ENCODE measurements around the gene HEXIM2. TPM values are rescaled to one million over a fixed set of nuclear protein-coding genes. Genes with fewer than 3 reads are reported as not detected.

Gene HEXIM2
- total RNA-seq, 2 donors from 2014 or later = 1.5 TPM; not detected in 1

GRCh38 chr17:45155483-45155882 lies 6.2 kb upstream of the HEXIM2 start:
- H3K4me1 ChIP-seq (ENCODE audit: control insufficient read depth in 1 of 2, low read depth in 2 of 2) = peaks cover 40 to 70% of the 10 kb centered on the region in 2 donors
- no peaks in the 10 kb centered on the region for H3K27me3 ChIP-seq (replicated peaks; ENCODE audit: insufficient read depth)
- H3K27ac ChIP-seq = no peak overlapping the region
- ATAC-seq (ENCODE audit: insufficient number of reproducible peaks, low FRiP score, low read depth) = no peak
- DNase-seq (ENCODE audit: low spot score) = no peak
- H3K9me3 ChIP-seq = no peaks in the 10 kb centered on the region
- H3K36me3 ChIP-seq = no peaks in the 10 kb centered on the region
- no peak overlapping the region for H3K4me3 ChIP-seq
- no peak for TF ChIP-seq CTCF (IDR thresholded peaks at IDR 0.05)

GRCh38 chr17:45156242-45156641 lies 5.4 kb upstream of the HEXIM2 start:
- no peaks in the 10 kb centered on the region for H3K36me3 ChIP-seq
- H3K4me3 ChIP-seq = no peak overlapping the region
- no peaks in the 10 kb centered on the region for H3K9me3 ChIP-seq
- H3K27ac ChIP-seq = no peak overlapping the region
- TF ChIP-seq CTCF (IDR thresholded peaks at IDR 0.05) = no peak
- ATAC-seq (ENCODE audit: insufficient number of reproducible peaks, low FRiP score, low read depth) (no peak), DNase-seq (ENCODE audit: low spot score) (no peak)
- peaks cover 33 to 65% of the 10 kb centered on the region in 2 donors for H3K4me1 ChIP-seq (ENCODE audit: control insufficient read depth in 1 of 2, low read depth in 2 of 2)
- H3K27me3 ChIP-seq (replicated peaks; ENCODE audit: insufficient read depth) = no peaks in the 10 kb centered on the region

GRCh38 chr17:45160447-45161287 lies 1.0 kb upstream of the HEXIM2 start:
- DNase-seq (ENCODE audit: low spot score) (no peak), ATAC-seq (ENCODE audit: insufficient number of reproducible peaks, low FRiP score, low read depth) (peak; percentile 18)
- Histone ChIP-seq H3K27me3 (replicated peaks; ENCODE audit: insufficient read depth) (no peaks in the 10 kb centered on the region), H3K27ac (peak overlapping the region; percentile 97 to 98), H3K9me3 (no peaks in the 10 kb centered on the region), H3K4me1 (ENCODE audit: control insufficient read depth in 1 of 2, low read depth in 2 of 2) (peaks cover 30 to 56% of the 10 kb centered on the region in 2 donors), H3K36me3 (no peaks in the 10 kb centered on the region), H3K4me3 (peak overlapping the region; percentile 88)
- peak; percentile 27 for TF ChIP-seq CTCF (IDR thresholded peaks at IDR 0.05)

- no peak for ATAC-seq (ENCODE audit: insufficient number of reproducible peaks, low FRiP score, low read depth)
Observed at GRCh38 chr17:45162025-45162687, 481 bp downstream of the HEXIM2 start.

More at GRCh38 chr17:45162025-45162687, 481 bp downstream of the HEXIM2 start:
- H3K4me3 ChIP-seq = peak overlapping the region; percentile 58
- H3K9me3 ChIP-seq = no peaks in the 10 kb centered on the region
- H3K4me1 ChIP-seq (ENCODE audit: control insufficient read depth in 1 of 2, low read depth in 2 of 2) = peaks cover 29 to 43% of the 10 kb centered on the region in 2 donors
- H3K27ac ChIP-seq = peak overlapping the region; percentile 57 to 62
- no peak for TF ChIP-seq CTCF (IDR thresholded peaks at IDR 0.05)
- H3K27me3 ChIP-seq (replicated peaks; ENCODE audit: insufficient read depth) = no peaks in the 10 kb centered on the region
- H3K36me3 ChIP-seq = no peaks in the 10 kb centered on the region
- no peak for DNase-seq (ENCODE audit: low spot score)
